ENCODE measurements around the gene MPG.

GRCh38 chr16:79151-80054 lies 1.4 kb downstream of the MPG start:
- TF ChIP-seq POLR2AphosphoS5 (IDR thresholded peaks at IDR 0.05): no peak
- no peak for TF ChIP-seq POLR2A (IDR thresholded peaks at IDR 0.05)
- TF ChIP-seq, protein P1, sequence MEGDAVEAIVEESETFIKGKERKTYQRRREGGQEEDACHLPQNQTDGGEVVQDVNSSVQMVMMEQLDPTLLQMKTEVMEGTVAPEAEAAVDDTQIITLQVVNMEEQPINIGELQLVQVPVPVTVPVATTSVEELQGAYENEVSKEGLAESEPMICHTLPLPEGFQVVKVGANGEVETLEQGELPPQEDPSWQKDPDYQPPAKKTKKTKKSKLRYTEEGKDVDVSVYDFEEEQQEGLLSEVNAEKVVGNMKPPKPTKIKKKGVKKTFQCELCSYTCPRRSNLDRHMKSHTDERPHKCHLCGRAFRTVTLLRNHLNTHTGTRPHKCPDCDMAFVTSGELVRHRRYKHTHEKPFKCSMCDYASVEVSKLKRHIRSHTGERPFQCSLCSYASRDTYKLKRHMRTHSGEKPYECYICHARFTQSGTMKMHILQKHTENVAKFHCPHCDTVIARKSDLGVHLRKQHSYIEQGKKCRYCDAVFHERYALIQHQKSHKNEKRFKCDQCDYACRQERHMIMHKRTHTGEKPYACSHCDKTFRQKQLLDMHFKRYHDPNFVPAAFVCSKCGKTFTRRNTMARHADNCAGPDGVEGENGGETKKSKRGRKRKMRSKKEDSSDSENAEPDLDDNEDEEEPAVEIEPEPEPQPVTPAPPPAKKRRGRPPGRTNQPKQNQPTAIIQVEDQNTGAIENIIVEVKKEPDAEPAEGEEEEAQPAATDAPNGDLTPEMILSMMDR (IDR thresholded peaks at IDR 0.05): no peak

All from sigmoid colon (tissue), 4 donors.